BJ (cell line): ENCODE measurements around the gene MSTN. TPM values are rescaled to one million over a fixed set of nuclear protein-coding genes. Genes with fewer than 3 reads are reported as not detected.

Experiments used
- CTCF ChIA-PET: fragments of 350-600 bp; formaldehyde crosslinking; extraction: SDS; loops from one replicate; lab custom pipeline; 2021; ENCODE audit warnings: antibody characterized with exemption, inconsistent platforms; lab: Yijun Ruan, JAX
- POLR2A ChIA-PET: fragments of 300-600 bp; sonication (Branson Sonifier 250); formaldehyde crosslinking; extraction: SDS; loops from one replicate; lab custom pipeline; 2021; ENCODE audit warnings: antibody characterized with exemption; lab: Charles Lee
- DNase-seq: peaks from one replicate; pipeline ENCODE4 v3.0.0-alpha.2; 2011; ENCODE audit warnings: low read depth
- H3K27me3 ChIP-seq: 2 replicates; pipeline ENCODE4 v1.6.0; 2011; ENCODE audit warnings: low read length; ENCODE audit not compliant: control insufficient read depth, insufficient read depth
- H3K36me3 ChIP-seq: 2 replicates; pipeline ENCODE4 v1.5.1; 2011; ENCODE audit warnings: low read length; ENCODE audit not compliant: control insufficient read depth, insufficient read depth
- H3K4me3 ChIP-seq: 2 replicates; pipeline ENCODE4 v1.5.1; 2011; ENCODE audit warnings: low read depth, mild to moderate bottlenecking, control low read depth, low read length
- polyA plus RNA-seq: library from polyadenylated mRNA; depleted of rRNA; stranded (reverse); fragments of >200 nt; gene quantifications from 2 replicates; pipeline ENCODE4 v1.2.3, GENCODE V29; 2011
- TF ChIP-seq, protein P1 (sequence below): IDR thresholded peaks from 2 replicates; pipeline ENCODE4 v1.5.1; 2011; ENCODE audit warnings: low read depth, mild to moderate bottlenecking, control low read depth, inconsistent platforms, low read length, moderate library complexity; ENCODE audit not compliant: insufficient read depth

Gene MSTN
- polyA plus RNA-seq, 1 experiment = not detected

GRCh38 chr2:190069936-190070696, 7.6 kb upstream of the MSTN start:
- ChIA-PET POLR2A (no interaction called here), CTCF (interaction anchor here (1.0 to 4.5 kb wide), 8 partner anchors 262 to 320 kb away, joined by 3 to 40 read pairs (median 5); partner anchors contain the start of gene OSGEPL1)
- DNase-seq = peak; percentile 37
- TF ChIP-seq, protein P1, sequence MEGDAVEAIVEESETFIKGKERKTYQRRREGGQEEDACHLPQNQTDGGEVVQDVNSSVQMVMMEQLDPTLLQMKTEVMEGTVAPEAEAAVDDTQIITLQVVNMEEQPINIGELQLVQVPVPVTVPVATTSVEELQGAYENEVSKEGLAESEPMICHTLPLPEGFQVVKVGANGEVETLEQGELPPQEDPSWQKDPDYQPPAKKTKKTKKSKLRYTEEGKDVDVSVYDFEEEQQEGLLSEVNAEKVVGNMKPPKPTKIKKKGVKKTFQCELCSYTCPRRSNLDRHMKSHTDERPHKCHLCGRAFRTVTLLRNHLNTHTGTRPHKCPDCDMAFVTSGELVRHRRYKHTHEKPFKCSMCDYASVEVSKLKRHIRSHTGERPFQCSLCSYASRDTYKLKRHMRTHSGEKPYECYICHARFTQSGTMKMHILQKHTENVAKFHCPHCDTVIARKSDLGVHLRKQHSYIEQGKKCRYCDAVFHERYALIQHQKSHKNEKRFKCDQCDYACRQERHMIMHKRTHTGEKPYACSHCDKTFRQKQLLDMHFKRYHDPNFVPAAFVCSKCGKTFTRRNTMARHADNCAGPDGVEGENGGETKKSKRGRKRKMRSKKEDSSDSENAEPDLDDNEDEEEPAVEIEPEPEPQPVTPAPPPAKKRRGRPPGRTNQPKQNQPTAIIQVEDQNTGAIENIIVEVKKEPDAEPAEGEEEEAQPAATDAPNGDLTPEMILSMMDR = peak; percentile 58
- Histone ChIP-seq H3K27me3 (no peaks in the 10 kb centered on the region), H3K4me3 (no peak overlapping the region), H3K36me3 (no peaks in the 10 kb centered on the region)

DNA sequence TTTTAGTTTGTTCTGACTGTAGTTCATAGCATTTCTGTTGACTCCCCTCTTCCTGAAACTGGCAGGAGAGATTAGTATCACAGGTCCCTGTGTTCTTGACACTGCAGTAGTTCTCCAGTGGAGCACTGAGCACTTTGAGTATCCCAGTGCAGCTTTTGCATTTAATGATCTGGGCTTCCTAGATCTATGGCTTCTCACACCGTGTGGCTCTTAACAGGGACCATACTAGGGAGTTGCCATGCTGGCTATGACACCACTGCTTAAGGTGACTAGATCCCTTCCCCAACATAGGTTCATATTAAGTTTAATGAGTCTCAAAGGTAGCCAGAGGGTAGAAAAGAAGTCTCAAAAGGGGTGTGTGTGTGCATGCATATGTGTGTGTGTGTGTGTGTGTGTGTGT, 6.2 kb upstream of the MSTN start:
- ChIA-PET CTCF (interaction anchor here (0.7 to 4.5 kb wide), 8 partner anchors 18 to 318 kb away, joined by 3 to 40 read pairs (median 4); no protein-coding TSS in a partner anchor), POLR2A (no interaction called here)
- H3K4me3 ChIP-seq = no peak overlapping the region
- no peaks in the 10 kb centered on the region for H3K27me3 ChIP-seq
- TF ChIP-seq, protein P1 = no peak
- no peaks in the 10 kb centered on the region for H3K36me3 ChIP-seq
- DNase-seq = no peak

DNA sequence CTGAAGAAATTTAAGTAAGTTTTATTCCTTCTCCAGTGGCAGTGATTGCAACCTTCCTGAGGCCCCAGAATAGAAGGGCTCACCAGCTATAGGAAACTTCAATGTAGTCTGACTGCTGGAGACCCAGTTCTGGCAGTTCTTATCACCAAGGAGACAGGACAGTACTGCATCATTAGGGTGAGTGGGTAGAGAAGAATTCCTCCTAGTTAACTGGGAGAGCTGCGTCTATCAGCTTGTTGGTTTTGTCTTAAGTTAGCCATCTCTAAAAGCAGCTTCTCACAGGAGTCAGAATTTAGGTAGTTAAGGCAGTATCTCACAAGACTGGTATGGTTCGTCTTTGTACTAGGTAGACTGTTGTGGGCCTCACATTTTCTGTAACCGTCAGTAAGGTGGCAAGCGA, 3.3 kb upstream of the MSTN start:
- H3K4me3 ChIP-seq = no peak overlapping the region
- no peaks in the 10 kb centered on the region for H3K36me3 ChIP-seq
- TF ChIP-seq, protein P1 = no peak
- POLR2A ChIA-PET = no interaction called here
- no peaks in the 10 kb centered on the region for H3K27me3 ChIP-seq
- DNase-seq = no peak
- CTCF ChIA-PET = interaction anchor here (1.0 kb wide), 1 partner anchor 39 kb away, joined by 3 read pairs; no protein-coding TSS in a partner anchor

- no peak for DNase-seq
- ChIA-PET POLR2A (no interaction called here), CTCF (interaction anchor here (1.1 to 1.4 kb wide), 2 partner anchors 264 to 265 kb away, joined by 4 read pairs; no protein-coding TSS in a partner anchor)
- no peak overlapping the region for H3K4me3 ChIP-seq
- no peaks in the 10 kb centered on the region for H3K36me3 ChIP-seq
- TF ChIP-seq, protein P1 = no peak
- no peaks in the 10 kb centered on the region for H3K27me3 ChIP-seq
Observed at GRCh38 chr2:190063624-190064023, 1.1 kb upstream of the MSTN start.

- ChIA-PET CTCF (interaction anchor here (0.8 to 1.8 kb wide), 3 partner anchors 9 to 257 kb away, joined by 3 to 8 read pairs (median 4); no protein-coding TSS in a partner anchor), POLR2A (no interaction called here)
- no peak for DNase-seq
- Histone ChIP-seq H3K4me3 (no peak overlapping the region), H3K27me3 (no peaks in the 10 kb centered on the region), H3K36me3 (no peaks in the 10 kb centered on the region)
- TF ChIP-seq, protein P1 = no peak
Observed at GRCh38 chr2:190062053-190062452, 476 bp downstream of the MSTN start.
